Mucosa of gallbladder (tissue), 1 donor: ENCODE data around the gene NFKBIZ. TPM values are rescaled to one million over a fixed set of nuclear protein-coding genes. Genes with fewer than 3 reads are reported as not detected.
A peak's percentile ranks its signal among the peaks of the same experiment; 100 is the strongest.

Source experiments
- DNase-seq: peaks from one replicate; pipeline ENCODE4 v3.0.0-alpha.2; 2020; ENCODE audit warnings: low spot score
- total RNA-seq: library from RNA; stranded (reverse); gene quantifications from one replicate; pipeline ENCODE4 v1.2.1, GENCODE V29; 2021
- donor health status: DM: no; HTN: no; CAD: no.

NFKBIZ gene
- total RNA-seq, 1 donor from 2014 or later = 190 TPM

GRCh38 chr3:101827211-101828174, 21.8 kb upstream of the NFKBIZ start:
- peak; percentile 78 for DNase-seq

DNA sequence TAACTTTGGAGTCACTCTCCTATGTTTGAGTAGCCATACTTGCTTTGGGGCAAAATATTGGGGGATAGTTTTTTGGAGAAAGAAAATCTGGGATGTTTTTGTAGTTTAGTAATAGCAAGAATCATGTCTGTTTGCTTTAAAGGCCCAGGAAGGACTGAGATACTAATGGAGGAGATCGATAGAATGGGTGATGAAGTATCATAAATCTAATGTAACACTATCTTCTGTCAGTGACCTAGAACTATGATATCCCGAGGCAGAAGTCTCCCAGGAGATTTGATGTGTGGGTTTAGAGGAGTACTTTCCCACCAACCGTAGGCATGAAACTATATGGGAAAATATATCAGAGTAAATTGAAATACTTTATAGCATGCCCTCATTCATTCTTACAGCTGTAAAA, 21.0 kb upstream of the NFKBIZ start:
- DNase-seq = no peak

GRCh38 chr3:101828691-101829436, 20.4 kb upstream of the NFKBIZ start:
- peak; percentile 54 for DNase-seq

- no peak for DNase-seq
Observed at GRCh38 chr3:101829437-101829830, 19.9 kb upstream of the NFKBIZ start.

DNA sequence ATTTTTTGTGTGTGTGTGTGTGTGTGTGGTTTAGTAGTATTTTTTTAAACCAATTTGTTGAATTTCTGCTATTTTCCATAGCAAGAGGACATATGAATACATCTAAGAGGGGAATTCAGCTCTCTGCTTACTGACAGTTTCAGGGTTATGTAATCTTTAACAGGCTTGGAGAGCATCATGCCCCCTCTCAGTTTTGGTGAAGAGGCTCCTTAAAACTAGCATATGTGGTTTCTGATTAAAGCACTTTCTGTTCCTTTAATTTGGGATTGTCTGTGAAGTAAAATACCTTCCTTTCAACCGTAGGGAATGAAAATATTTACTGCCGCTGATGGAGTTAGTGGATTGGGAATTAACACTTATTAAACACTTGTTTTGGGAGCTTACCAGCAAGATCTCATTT, 19.4 kb upstream of the NFKBIZ start:
- no peak for DNase-seq

DNA sequence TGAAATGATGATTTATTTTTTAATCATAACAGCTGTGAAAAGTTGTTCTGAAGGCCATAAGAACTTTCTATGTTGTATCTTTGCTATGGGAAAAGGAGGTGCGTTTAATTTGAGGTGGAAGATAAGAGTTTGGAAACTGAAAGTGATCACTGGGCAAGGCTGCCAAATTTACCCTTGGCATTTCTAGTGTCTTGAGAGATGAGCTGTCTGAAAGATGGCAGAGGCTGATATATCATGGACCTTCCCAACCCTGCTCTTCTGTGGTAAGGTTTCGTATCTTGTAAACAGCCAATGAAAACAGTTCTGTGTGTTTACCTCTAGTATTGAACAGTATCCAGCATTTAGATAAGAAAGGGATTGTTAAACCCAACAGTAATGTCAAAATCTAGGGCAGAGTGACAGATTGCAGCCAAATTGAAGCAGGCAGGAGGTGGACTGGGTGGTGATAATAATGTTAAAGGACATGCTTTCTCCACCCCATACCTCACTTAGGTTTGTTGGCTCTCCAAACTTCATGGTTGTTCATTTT, 15.8 kb upstream of the NFKBIZ start:
- DNase-seq = no peak

DNA sequence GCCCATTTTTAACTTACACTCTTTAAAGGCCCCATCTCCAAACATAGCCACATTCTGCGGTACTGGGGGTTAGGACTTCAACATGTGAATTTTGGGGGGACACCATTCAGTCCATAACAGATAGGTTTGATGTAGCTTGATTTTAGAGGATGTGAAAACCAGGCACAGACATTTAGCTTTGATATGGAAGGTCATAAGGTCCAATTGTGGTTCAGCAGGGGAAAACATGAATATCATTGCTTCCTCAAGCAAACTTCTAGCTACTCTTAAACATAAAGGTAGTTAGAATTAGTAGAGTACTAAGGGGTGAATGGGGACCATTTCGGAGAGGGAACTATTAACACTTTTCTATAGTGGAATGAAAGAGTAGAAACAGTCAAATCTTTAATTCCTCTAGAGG, 13.6 kb upstream of the NFKBIZ start:
- DNase-seq = no peak

DNA sequence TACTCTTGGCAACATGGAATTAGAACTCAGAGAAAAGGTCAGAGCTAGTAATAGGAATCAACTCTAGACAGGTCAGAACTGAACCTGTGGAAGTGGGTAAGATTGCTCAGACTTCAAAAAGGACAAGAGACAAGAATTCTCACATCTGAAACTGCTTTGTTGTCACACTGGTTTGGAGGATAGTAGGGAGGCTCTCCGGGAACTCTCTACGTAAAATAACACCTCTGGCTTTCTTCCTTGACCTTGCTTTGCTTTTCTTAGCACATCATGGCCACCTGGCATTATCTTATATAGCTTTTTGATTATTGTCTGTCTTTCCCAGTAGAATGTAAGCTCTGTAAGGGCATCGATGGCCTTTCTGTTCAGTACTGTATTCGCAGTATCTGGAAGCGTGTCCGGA, 13.2 kb upstream of the NFKBIZ start:
- DNase-seq = no peak

GRCh38 chr3:101836652-101837598, 12.4 kb upstream of the NFKBIZ start:
- DNase-seq = no peak

- no peak for DNase-seq
Observed at GRCh38 chr3:101838691-101839090, 10.6 kb upstream of the NFKBIZ start.

GRCh38 chr3:101840066-101840465, 9.2 kb upstream of the NFKBIZ start:
- no peak for DNase-seq

GRCh38 chr3:101842245-101842934, 6.9 kb upstream of the NFKBIZ start:
- no peak for DNase-seq

- DNase-seq = no peak
Observed at GRCh38 chr3:101842935-101843330, 6.4 kb upstream of the NFKBIZ start.

- no peak for DNase-seq
Observed at GRCh38 chr3:101845425-101845824, 3.9 kb upstream of the NFKBIZ start.

GRCh38 chr3:101846709-101847108, 2.6 kb upstream of the NFKBIZ start:
- DNase-seq = no peak

DNA sequence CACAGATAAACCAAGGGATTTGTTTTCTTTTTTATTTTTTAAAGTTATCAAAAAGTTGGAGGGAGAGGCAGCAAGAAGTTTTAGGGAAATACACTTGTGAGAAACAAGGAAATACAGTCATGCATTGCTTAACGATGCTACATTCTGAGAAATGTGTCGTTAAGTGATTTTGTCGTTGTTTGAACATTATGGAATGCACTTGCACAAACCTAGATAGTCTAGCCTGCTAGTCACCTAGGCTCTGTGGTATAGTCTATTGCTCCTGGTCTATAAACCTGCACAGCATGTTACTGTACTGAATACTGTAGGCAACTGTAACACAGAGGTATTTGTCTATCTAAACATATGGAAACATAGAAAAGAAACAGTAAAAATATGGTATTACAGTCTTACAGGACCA, 2.0 kb upstream of the NFKBIZ start:
- no peak for DNase-seq

DNA sequence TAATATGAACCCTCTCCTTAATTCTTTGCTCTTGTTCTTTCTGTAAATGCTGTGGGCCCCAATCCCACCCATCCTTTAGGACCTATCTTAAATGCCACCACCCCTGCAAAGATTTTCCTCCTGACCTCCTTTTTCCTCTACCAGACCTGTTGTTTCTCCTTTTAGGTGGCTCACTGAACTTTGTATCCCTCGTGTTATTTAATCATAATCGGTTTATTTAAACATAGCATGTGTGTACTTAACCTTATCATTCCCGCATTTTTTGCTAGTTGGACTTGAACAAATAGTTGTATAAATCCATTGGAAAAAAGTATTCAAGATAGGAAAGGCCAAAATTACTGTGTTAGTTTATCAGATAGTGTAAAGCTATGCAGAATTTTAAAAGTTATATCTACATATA, 988 bp upstream of the NFKBIZ start:
- no peak for DNase-seq

GRCh38 chr3:101849714-101850245, 466 bp downstream of the NFKBIZ start:
- DNase-seq = no peak

DNA sequence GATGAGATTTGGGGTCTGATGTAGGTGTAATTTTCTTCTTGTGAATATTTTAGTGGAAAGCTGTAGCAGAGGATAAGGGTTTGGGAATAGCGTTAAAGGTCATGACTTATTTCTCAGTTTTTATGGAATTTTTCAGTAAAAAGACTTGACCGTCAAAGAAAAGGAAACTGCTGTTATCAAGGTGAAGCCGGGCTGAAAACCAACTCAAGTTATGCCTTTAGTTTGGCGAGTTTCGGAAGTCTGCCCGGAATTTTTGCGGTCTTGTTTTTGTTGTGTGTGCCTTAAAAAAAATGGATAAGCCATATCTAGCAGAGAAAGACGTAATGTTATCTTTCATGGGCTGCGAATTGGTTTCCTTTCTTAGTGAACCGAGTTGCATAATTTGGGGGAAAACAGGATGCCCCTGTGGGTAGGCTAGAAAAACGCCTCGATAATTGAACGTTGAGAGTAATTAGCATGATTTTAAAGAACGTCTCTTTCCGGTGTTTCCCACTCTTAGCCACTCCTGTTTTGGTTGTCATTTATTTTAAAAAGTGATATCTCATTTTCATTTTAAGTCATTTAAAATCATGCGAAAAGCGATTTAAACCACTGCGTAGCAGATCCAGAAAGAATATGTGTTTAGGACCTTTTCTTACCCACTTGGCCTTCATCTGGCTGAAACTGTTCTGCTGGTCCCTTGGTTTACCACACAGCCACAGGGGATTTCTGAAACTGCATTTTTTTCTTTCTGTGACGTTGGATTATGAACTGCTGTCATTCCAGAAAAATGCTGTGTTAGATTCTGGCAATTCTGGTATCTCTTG, 1.1 kb downstream of the NFKBIZ start:
- no peak for DNase-seq
